ENCODE measurements around the gene CASQ1.

CASQ1 gene

GRCh38 chr1:160168016-160168415 is 22.4 kb upstream of the CASQ1 start:
- in situ Hi-C loops (cut with HindIII; ENCODE audit: low sequenced_read_pairs), result no loop called here

GRCh38 chr1:160168609-160169369 is 21.6 kb upstream of the CASQ1 start:
- in situ Hi-C loops (cut with HindIII; ENCODE audit: low sequenced_read_pairs), result no loop called here

- in situ Hi-C loops (cut with HindIII; ENCODE audit: low sequenced_read_pairs), result no loop called here
Measured at GRCh38 chr1:160169553-160170399, 20.6 kb upstream of the CASQ1 start.

DNA sequence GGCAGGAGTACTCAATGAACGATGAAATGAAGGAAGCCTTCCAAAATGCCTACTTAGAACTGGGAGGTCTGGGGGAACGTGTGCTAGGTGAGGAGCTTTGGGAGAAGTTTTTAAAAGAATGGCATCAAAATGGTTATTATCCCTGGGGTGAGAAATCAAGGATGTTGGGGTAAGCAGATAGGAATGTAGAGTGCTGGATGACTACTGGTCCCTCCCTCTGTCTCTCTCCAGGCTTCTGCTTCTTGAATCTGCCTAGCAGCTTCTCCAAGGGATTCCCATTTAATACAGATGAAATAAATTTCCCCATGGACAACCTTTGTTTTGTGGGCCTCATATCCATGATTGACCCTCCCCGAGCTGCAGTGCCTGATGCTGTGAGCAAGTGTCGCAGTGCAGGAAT is 19.0 kb upstream of the CASQ1 start:
- in situ Hi-C loops (cut with HindIII; ENCODE audit: low sequenced_read_pairs), result no loop called here

- in situ Hi-C loops (cut with HindIII; ENCODE audit: low sequenced_read_pairs), result no loop called here
Measured at GRCh38 chr1:160171980-160172379, 18.4 kb upstream of the CASQ1 start.

DNA sequence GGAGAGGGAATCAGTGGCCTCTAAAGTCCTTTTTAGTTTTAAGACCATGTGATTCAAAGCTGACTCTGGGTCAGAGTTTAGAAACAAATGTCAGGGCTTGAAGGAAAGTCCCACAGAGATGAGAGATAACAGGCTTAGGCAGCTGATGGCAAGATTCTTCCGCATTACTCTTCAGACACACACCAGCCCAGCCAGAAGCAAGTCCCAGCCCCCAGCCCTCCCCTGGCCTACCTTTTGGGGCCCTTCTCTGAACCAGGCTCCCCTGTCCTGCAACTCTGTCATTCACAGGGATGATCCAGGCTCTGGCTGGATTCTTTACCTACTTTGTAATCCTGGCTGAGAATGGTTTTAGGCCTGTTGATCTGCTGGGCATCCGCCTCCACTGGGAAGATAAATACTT is 13.1 kb upstream of the CASQ1 start:
- in situ Hi-C loops (cut with HindIII; ENCODE audit: low sequenced_read_pairs), result no loop called here

GRCh38 chr1:160177667-160178066 is 12.7 kb upstream of the CASQ1 start:
- in situ Hi-C loops (cut with HindIII; ENCODE audit: low sequenced_read_pairs), result no loop called here

- in situ Hi-C loops (cut with HindIII; ENCODE audit: low sequenced_read_pairs), result no loop called here
Measured at GRCh38 chr1:160178731-160179130, 11.6 kb upstream of the CASQ1 start.

GRCh38 chr1:160179336-160179735 is 11.0 kb upstream of the CASQ1 start:
- in situ Hi-C loops (cut with HindIII; ENCODE audit: low sequenced_read_pairs), result no loop called here

DNA sequence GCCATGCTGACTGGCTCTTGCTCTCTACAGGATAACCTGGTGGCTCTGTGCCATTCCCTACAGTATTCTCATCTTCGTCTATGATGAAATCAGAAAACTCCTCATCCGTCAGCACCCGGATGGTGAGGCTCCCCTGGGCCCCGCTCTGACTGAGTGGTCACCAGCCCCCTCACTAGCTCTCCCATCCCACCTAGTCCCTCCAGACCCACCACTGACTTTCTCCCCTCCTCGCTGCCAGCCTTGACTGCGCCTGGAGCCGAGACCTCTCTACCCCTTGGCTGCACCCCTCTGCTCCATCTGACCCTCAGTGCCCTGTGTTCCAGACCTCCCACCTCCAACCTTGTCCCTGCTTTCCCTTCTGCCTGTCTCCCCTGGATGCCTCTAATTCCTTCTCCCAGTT is 4.1 kb upstream of the CASQ1 start:
- in situ Hi-C loops (cut with HindIII; ENCODE audit: low sequenced_read_pairs), result no loop called here

DNA sequence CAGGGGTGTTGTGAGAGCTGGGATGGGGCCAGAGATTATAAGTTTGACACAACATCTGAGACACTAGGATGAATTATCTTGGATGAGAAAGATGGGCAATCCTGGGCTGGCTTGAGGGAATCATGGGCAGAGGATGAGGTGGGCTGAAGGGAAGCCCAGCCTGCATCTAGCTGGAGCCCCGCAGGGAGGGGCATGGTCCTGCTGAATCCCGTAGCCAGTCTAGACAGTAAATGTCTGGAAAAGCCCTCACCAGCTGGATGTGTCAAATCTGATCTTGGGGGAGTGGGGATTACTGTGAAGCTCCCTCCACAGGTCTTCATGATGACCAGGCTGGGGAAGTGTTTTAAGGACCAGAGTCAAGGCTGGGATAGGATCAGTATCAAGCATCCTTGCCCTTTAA is 3.6 kb upstream of the CASQ1 start:
- in situ Hi-C loops (cut with HindIII; ENCODE audit: low sequenced_read_pairs), result no loop called here

GRCh38 chr1:160187407-160187806 is 3.0 kb upstream of the CASQ1 start:
- in situ Hi-C loops (cut with HindIII; ENCODE audit: low sequenced_read_pairs), result no loop called here

GRCh38 chr1:160188341-160188740 is 2.0 kb upstream of the CASQ1 start:
- in situ Hi-C loops (cut with HindIII; ENCODE audit: low sequenced_read_pairs), result no loop called here

DNA sequence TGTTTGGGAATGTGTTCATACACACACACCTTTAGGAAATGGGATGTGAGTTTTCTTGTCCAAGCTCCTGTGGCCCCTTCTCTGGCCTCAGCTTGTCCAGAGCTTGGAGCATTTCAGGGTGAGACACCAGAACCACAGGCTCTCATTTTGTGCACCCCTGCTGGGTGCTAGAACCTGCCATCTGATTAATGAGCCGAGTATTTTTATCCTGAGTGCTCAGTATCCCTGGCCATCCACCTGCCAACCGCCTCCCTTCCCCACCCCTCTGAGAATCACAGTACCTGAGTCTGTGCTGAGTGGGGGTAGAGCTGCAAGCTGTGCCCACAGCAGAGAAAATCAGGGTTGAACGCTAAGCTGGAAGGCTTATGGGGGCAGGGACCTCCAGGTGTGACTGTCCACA is 1.4 kb downstream of the CASQ1 start:
- in situ Hi-C loops (cut with HindIII; ENCODE audit: low sequenced_read_pairs), result no loop called here

GRCh38 chr1:160192234-160192633 is 1.9 kb downstream of the CASQ1 start:
- in situ Hi-C loops (cut with HindIII; ENCODE audit: low sequenced_read_pairs), result no loop called here

GRCh38 chr1:160193091-160193819 is 2.9 kb downstream of the CASQ1 start:
- in situ Hi-C loops (cut with HindIII; ENCODE audit: low sequenced_read_pairs), result no loop called here

- in situ Hi-C loops (cut with HindIII; ENCODE audit: low sequenced_read_pairs), result no loop called here
Measured at GRCh38 chr1:160193832-160194736, 3.7 kb downstream of the CASQ1 start.

GRCh38 chr1:160194737-160195059 is 4.3 kb downstream of the CASQ1 start:
- in situ Hi-C loops (cut with HindIII; ENCODE audit: low sequenced_read_pairs), result no loop called here

DNA sequence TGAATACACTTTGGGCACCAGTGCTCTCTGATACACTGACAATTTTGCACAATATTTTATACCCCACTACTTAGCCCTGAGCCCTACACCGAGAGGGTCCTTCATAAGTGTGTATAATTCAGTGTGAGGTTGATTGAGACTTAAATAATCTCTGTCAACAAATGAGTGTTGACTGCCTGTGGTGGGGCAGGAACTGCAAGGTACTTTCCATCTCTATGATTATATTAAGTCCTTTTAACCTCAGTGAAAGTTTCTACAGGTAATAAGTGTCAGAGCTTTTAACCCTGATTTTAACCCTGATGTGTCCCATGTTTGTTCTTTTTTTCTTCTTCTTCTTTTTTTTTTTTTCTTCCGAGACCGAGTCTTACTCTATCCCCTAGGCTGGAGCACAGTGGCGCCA is 5.8 kb downstream of the CASQ1 start:
- in situ Hi-C loops (cut with HindIII; ENCODE audit: low sequenced_read_pairs), result no loop called here

- in situ Hi-C loops (cut with HindIII; ENCODE audit: low sequenced_read_pairs), result no loop called here
Measured at GRCh38 chr1:160197231-160197630, 6.9 kb downstream of the CASQ1 start.

DNA sequence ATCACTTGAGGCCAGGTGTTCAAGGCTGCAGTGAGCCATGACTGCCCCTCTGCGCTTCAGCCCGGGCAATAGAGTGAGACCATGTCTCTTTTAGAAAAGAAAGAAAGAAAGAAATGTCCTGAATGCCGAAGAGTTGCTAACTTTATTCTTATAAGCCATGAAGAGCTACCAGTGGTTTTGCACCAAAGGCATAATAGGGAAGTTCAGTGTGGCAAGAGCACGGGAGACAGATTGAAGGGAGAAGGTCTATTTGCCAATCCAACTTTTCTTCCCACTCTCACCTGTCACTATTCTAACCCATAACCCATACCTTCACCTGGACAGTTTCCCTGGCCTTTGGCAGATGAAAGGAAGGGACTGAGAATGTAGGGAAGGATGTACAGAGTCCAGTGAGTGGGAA is 10.4 kb downstream of the CASQ1 start:
- in situ Hi-C loops (cut with HindIII; ENCODE audit: low sequenced_read_pairs), result no loop called here

All from endothelial cell of hepatic sinusoid (primary cell).